ENCODE measurements around the gene ADAM8.

- TF ChIP-seq CTCF (IDR thresholded peaks at IDR 0.05) (no peak), POLR2A (IDR thresholded peaks at IDR 0.05) (no peak), EP300 (IDR thresholded peaks at IDR 0.05; ENCODE audit: low read depth) (no peak)
Observed at GRCh38 chr10:133214468-133215410, 61.9 kb downstream of the ADAM8 start.
